Right lobe of liver (tissue), 4 donors: ENCODE data around the gene CHST15.

ENCODE experiments used
- POLR2A ChIP-seq: fragments of 450-650 bp; IDR thresholded peaks from one replicate; pipeline ENCODE4 v1.6.1; 2017; ENCODE audit warnings: antibody characterized with exemption, mild to moderate bottlenecking
- TF ChIP-seq, protein P1 (sequence below), 4 donors: fragments of 200-600 bp in 3 of 4; fragments of 450-650 bp in 1 of 4; IDR thresholded peaks; one replicate each; pipeline versions ENCODE4 v1.5.1 to v1.8.0; 2016 to 2022; ENCODE audit warnings: antibody characterized with exemption in 4 of 4, mild to moderate bottlenecking in 2 of 4
- donor health status: DM: no; HTN: no; CAD: no.
- donor health status: DM: no; HTN: no; CAD: no.
- donor health status: DM: no; HTN: yes; CAD: no.

DNA sequence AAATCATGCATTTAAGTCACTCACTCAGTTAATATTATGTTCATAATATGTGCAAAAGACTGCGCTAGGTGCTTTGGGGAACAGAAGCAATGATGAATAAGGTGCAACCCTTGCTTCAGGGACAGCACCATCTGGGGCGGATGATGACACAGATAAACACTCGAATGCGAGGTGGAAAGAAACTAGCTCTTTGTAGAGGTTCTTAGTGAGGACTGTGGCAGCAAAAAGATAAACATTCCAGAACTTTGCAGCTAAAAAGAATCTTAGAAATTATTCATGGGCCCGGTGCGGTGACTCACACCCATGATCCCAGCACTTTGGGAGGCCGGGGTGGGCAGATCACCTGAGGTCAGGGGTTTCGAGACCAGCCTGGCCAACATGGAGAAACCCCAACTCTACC, 29.8 kb upstream of the CHST15 start:
- no peak for TF ChIP-seq POLR2A
- TF ChIP-seq, protein P1, sequence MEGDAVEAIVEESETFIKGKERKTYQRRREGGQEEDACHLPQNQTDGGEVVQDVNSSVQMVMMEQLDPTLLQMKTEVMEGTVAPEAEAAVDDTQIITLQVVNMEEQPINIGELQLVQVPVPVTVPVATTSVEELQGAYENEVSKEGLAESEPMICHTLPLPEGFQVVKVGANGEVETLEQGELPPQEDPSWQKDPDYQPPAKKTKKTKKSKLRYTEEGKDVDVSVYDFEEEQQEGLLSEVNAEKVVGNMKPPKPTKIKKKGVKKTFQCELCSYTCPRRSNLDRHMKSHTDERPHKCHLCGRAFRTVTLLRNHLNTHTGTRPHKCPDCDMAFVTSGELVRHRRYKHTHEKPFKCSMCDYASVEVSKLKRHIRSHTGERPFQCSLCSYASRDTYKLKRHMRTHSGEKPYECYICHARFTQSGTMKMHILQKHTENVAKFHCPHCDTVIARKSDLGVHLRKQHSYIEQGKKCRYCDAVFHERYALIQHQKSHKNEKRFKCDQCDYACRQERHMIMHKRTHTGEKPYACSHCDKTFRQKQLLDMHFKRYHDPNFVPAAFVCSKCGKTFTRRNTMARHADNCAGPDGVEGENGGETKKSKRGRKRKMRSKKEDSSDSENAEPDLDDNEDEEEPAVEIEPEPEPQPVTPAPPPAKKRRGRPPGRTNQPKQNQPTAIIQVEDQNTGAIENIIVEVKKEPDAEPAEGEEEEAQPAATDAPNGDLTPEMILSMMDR (IDR thresholded peaks at IDR 0.05): no peak
